Measurements from ENCODE around the gene UAP1L1.
A peak's percentile ranks its signal among the peaks of the same experiment; 100 is the strongest.
"Not testable (repeated sequence)": the region's sequence is repeated elsewhere in the genome, so short reads cannot be mapped to it uniquely, and the experiment has no call there.

Gene UAP1L1

GRCh38 chr9:137077010-137077747, at the start of gene UAP1L1:
Gene UAP1L1, plus strand, starts transcription at chr9:137077517. Its CDS starts 16 bp downstream, at chr9:137077533.
- no peak for DNase-seq

GRCh38 chr9:137028263-137029057, 48.9 kb upstream of the UAP1L1 start:
- peak; percentile 37 for DNase-seq

- peak; percentile 48 for DNase-seq
Observed at GRCh38 chr9:137029058-137029936, 48.0 kb upstream of the UAP1L1 start.

GRCh38 chr9:137030006-137030405, 47.3 kb upstream of the UAP1L1 start:
- no peak for DNase-seq

- no peak for DNase-seq
Observed at GRCh38 chr9:137030538-137031527, 46.5 kb upstream of the UAP1L1 start.

- DNase-seq = no peak
Observed at GRCh38 chr9:137031904-137032640, 45.2 kb upstream of the UAP1L1 start, which contains the start of gene FUT7. Gene FUT7, minus strand, starts transcription at chr9:137032088. Its CDS starts 97 bp downstream, at chr9:137031991.

- DNase-seq = no peak
Observed at GRCh38 chr9:137032858-137033257, 44.5 kb upstream of the UAP1L1 start.

GRCh38 chr9:137033481-137033880, 43.8 kb upstream of the UAP1L1 start:
- not testable (repeated sequence) for DNase-seq

- DNase-seq = no peak
Observed at GRCh38 chr9:137034039-137034708, 43.1 kb upstream of the UAP1L1 start.

GRCh38 chr9:137034709-137035506, 42.4 kb upstream of the UAP1L1 start:
- peak; percentile 90 for DNase-seq

GRCh38 chr9:137035507-137035834, 41.8 kb upstream of the UAP1L1 start:
- DNase-seq = no peak

GRCh38 chr9:137035937-137036336, 41.4 kb upstream of the UAP1L1 start:
- no peak for DNase-seq

GRCh38 chr9:137037035-137037434, 40.3 kb upstream of the UAP1L1 start:
- no peak for DNase-seq

GRCh38 chr9:137037483-137037882, 39.8 kb upstream of the UAP1L1 start:
- DNase-seq = no peak

GRCh38 chr9:137038916-137039315, 38.4 kb upstream of the UAP1L1 start:
- no peak for DNase-seq

GRCh38 chr9:137039611-137040366, 37.5 kb upstream of the UAP1L1 start:
- DNase-seq = no peak

- no peak for DNase-seq
Observed at GRCh38 chr9:137040568-137040967, 36.7 kb upstream of the UAP1L1 start.

- DNase-seq = no peak
Observed at GRCh38 chr9:137041124-137041523, 36.2 kb upstream of the UAP1L1 start.
